DND-41 (cell line): ENCODE measurements around the gene PLEKHG1.

Experiments used
- ATAC-seq: fragments of 200-7000 bp; cut with Tn5 transposase; 3 replicates; pipeline ENCODE4 v1.9.1; 2021; ENCODE audit warnings: low read depth; ENCODE audit not compliant: insufficient read depth
- DNase-seq: peaks from one replicate; pipeline ENCODE4 v3.0.0-alpha.2; 2020
- H2AFZ ChIP-seq: 2 replicates; pipeline ENCODE4 v1.6.0; 2012; ENCODE audit warnings: low read depth, low read length
- H3K27ac ChIP-seq: 2 replicates; pipeline ENCODE4 v1.5.1; 2012; ENCODE audit warnings: low read length, inconsistent platforms
- H3K27me3 ChIP-seq: fragments of 200-600 bp; sonication (generic); 2 replicates; pipeline ENCODE4 v1.6.0; 2012; ENCODE audit warnings: low read length, mild to moderate bottlenecking, inconsistent platforms; ENCODE audit not compliant: insufficient read depth, poor library complexity
- H3K36me3 ChIP-seq: 2 replicates; pipeline ENCODE4 v1.5.1; 2012; ENCODE audit warnings: low read length, inconsistent platforms; ENCODE audit not compliant: insufficient read depth
- H3K4me1 ChIP-seq: 2 replicates; pipeline ENCODE4 v1.5.1; 2012; ENCODE audit warnings: mild to moderate bottlenecking, low read length; ENCODE audit not compliant: insufficient read depth
- H3K4me2 ChIP-seq: 2 replicates; pipeline ENCODE4 v1.6.0; 2012; ENCODE audit warnings: mild to moderate bottlenecking, moderate library complexity, low read length, inconsistent platforms; ENCODE audit not compliant: insufficient read depth
- H3K4me3 ChIP-seq, 2 experiments: fragments of 200-600 bp in 1 of 2; shearing (Covaris generic) in 1 of 2; 2 replicates each; pipeline ENCODE4 v1.5.1; 2012 to 2016; ENCODE audit warnings: inconsistent platforms in 2 of 2, low read length in 2 of 2, mild to moderate bottlenecking in 2 of 2, low read depth in 1 of 2, moderate library complexity in 1 of 2
- H3K79me2 ChIP-seq: 2 replicates; pipeline ENCODE4 v1.6.0; 2012; ENCODE audit warnings: low read length, inconsistent platforms; ENCODE audit not compliant: insufficient read depth
- H3K9ac ChIP-seq: 2 replicates; pipeline ENCODE4 v1.6.0; 2012; ENCODE audit warnings: low read depth, mild to moderate bottlenecking, inconsistent platforms, low read length, moderate library complexity
- H3K9me3 ChIP-seq: 2 replicates; pipeline ENCODE4 v1.5.1; 2012; ENCODE audit warnings: low read length, moderate library complexity, mild to moderate bottlenecking, inconsistent platforms; ENCODE audit not compliant: insufficient read depth, severe bottlenecking
- H4K20me1 ChIP-seq: 2 replicates; pipeline ENCODE4 v1.6.0; 2012; ENCODE audit warnings: low read length; ENCODE audit not compliant: insufficient read depth
- EZH2 ChIP-seq: IDR thresholded peaks from 3 replicates; pipeline ENCODE4 v1.6.1; 2012; ENCODE audit warnings: borderline replicate concordance, low read depth, mild to moderate bottlenecking, moderate library complexity, low read length, inconsistent platforms; ENCODE audit not compliant: severe bottlenecking
- TF ChIP-seq, protein P1 (sequence below): IDR thresholded peaks from 2 replicates; pipeline ENCODE4 v1.5.1; 2012; ENCODE audit warnings: borderline replicate concordance, low read length, moderate library complexity, mild to moderate bottlenecking; ENCODE audit not compliant: poor library complexity, severe bottlenecking; ENCODE audit errors: extremely low read depth

The PLEKHG1 gene

DNA sequence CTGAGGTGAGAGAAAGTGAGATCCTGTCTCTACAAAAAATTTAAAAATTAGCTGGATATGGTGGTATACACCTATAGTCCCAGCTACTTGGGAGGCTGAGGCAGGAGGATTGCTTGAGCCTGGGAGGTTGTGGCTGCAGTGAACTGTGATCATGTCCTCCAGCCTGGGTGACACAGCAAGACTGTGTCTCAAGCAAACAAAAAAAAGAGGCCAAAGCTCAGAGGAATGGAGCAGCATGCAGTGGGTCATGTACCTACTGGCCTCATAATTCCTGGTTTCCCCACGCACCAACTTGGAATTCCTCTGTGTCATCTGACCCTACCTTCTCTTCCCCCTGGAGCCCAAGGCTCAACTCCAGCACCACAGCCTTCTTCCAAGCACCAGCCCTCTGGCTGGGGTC lies 15.1 kb upstream of the PLEKHG1 start:
- Histone ChIP-seq H3K79me2 (no peaks in the 10 kb centered on the region), H3K4me1 (no peaks in the 10 kb centered on the region), H4K20me1 (no peaks in the 10 kb centered on the region), H3K9me3 (no peaks in the 10 kb centered on the region), H3K9ac (no peak overlapping the region), H2AFZ (no peak overlapping the region), H3K27ac (no peak overlapping the region), H3K4me3 (no peak overlapping the region), H3K27me3 (peaks cover 5% of the 10 kb centered on the region), H3K4me2 (no peak overlapping the region), H3K36me3 (no peaks in the 10 kb centered on the region)
- ATAC-seq = no peak
- DNase-seq = no peak
- TF ChIP-seq EZH2 = no peak
- TF ChIP-seq, protein P1, sequence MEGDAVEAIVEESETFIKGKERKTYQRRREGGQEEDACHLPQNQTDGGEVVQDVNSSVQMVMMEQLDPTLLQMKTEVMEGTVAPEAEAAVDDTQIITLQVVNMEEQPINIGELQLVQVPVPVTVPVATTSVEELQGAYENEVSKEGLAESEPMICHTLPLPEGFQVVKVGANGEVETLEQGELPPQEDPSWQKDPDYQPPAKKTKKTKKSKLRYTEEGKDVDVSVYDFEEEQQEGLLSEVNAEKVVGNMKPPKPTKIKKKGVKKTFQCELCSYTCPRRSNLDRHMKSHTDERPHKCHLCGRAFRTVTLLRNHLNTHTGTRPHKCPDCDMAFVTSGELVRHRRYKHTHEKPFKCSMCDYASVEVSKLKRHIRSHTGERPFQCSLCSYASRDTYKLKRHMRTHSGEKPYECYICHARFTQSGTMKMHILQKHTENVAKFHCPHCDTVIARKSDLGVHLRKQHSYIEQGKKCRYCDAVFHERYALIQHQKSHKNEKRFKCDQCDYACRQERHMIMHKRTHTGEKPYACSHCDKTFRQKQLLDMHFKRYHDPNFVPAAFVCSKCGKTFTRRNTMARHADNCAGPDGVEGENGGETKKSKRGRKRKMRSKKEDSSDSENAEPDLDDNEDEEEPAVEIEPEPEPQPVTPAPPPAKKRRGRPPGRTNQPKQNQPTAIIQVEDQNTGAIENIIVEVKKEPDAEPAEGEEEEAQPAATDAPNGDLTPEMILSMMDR = no peak

DNA sequence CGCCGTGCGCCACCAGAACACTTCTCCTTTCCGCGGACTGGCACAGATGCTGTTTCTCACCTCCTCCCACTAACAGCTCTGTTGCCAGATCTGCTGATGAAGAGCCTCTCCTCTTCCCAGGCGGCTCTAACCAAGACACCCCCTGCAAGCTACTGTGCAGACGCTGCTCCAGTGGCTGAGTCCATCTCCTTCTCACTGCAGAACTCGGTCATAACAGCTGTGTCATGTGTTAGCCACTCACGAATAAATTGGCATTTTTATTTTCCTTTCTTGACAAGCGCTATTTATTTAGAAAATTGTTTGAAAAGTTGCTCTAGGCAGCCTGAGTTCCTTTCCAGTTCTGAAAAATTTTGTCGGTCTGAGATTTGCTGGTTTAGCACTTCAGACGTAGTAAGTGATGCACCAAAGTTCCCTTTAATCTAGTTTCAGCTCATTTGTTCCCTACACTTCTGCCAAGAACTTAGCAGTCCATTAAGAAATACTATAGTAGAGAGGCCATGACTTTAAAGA lies 12.8 kb upstream of the PLEKHG1 start:
- H3K9me3 ChIP-seq = no peaks in the 10 kb centered on the region
- ATAC-seq (no peak), DNase-seq (no peak)

DNA sequence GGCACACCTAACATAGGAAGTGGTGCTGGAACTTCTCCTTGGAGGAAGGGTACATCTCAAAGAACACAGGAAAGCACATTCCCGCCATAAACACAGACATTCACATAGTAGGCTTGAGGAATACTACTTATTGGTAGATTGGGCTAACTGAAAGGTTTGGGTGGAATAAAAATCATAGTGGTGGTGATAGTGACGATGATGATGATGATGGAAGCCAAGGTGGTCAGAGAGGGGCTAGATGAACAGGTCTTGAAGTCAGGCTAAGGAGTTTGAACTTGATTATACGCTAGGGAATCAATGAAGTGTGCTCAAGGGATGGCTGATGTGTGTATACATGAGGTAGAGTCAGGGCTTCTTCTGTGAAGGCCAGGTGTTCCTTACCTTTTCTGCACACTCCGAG lies 12.0 kb upstream of the PLEKHG1 start:
- ATAC-seq (no peak), DNase-seq (no peak)
- no peak overlapping the region for H2AFZ ChIP-seq
- no peak overlapping the region for H3K4me2 ChIP-seq
- H4K20me1 ChIP-seq = no peaks in the 10 kb centered on the region
- no peak for TF ChIP-seq EZH2
- TF ChIP-seq, protein P1 = no peak
- H3K79me2 ChIP-seq = no peaks in the 10 kb centered on the region
- H3K27me3 ChIP-seq = peaks cover 3% of the 10 kb centered on the region
- no peaks in the 10 kb centered on the region for H3K36me3 ChIP-seq
- H3K27ac ChIP-seq = no peak overlapping the region
- H3K4me3 ChIP-seq = no peak overlapping the region
- no peak overlapping the region for H3K9ac ChIP-seq
- H3K9me3 ChIP-seq = no peaks in the 10 kb centered on the region
- H3K4me1 ChIP-seq = no peaks in the 10 kb centered on the region

More for the DNA sequence above, 12.8 kb upstream of the PLEKHG1 start:
- H3K27ac ChIP-seq = no peak overlapping the region
- H3K4me1 ChIP-seq = no peaks in the 10 kb centered on the region
- no peak overlapping the region for H2AFZ ChIP-seq
- no peak overlapping the region for H3K9ac ChIP-seq
- no peaks in the 10 kb centered on the region for H4K20me1 ChIP-seq
- no peak overlapping the region for H3K4me3 ChIP-seq
- H3K79me2 ChIP-seq = no peaks in the 10 kb centered on the region
- TF ChIP-seq EZH2 = no peak
- TF ChIP-seq, protein P1 = no peak
- H3K36me3 ChIP-seq = no peaks in the 10 kb centered on the region
- peaks cover 7% of the 10 kb centered on the region for H3K27me3 ChIP-seq
- H3K4me2 ChIP-seq = no peak overlapping the region

GRCh38 chr6:150588888-150589499 lies 10.7 kb upstream of the PLEKHG1 start:
- H4K20me1 ChIP-seq = no peaks in the 10 kb centered on the region
- no peak overlapping the region for H3K4me3 ChIP-seq
- H3K79me2 ChIP-seq = no peaks in the 10 kb centered on the region
- ATAC-seq (no peak), DNase-seq (no peak)
- no peak for TF ChIP-seq EZH2
- TF ChIP-seq, protein P1 = no peak
- no peak overlapping the region for H3K4me2 ChIP-seq
- H3K9ac ChIP-seq = no peak overlapping the region
- H3K27me3 ChIP-seq = peaks cover 3% of the 10 kb centered on the region
- no peak overlapping the region for H3K27ac ChIP-seq
- H2AFZ ChIP-seq = no peak overlapping the region
- H3K9me3 ChIP-seq = no peaks in the 10 kb centered on the region
- H3K4me1 ChIP-seq = no peaks in the 10 kb centered on the region
- no peaks in the 10 kb centered on the region for H3K36me3 ChIP-seq
